ENCODE results near the gene HIKESHI.
"Not testable (repeated sequence)": the region's sequence is repeated elsewhere in the genome, so short reads cannot be mapped to it uniquely, and the experiment has no call there.

The HIKESHI gene

GRCh38 chr11:86292912-86293616, 9.0 kb upstream of the HIKESHI start:
- no peak for DNase-seq (ENCODE audit: low spot score)

DNA sequence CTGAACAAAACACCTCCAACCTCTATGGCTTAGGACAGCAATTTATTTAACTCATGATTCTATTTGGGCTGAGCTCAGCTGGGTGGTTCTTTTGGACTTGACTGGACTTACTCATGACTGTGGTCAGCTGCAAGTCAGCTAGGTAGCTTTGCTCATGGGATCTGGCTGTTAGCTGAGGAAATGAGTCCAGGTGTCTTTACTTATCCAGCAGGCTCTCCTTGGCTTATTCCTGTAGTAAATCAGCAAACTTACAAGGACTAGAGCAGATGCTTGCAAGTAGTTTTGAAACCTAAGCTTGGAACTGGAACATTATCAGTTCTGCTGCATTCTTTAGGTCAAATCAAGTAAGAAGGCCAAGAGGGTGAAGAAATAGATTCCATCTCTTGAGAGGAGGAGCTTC, 8.0 kb upstream of the HIKESHI start:
- DNase-seq (ENCODE audit: low spot score), result no peak

- DNase-seq (ENCODE audit: low spot score), result no peak
Observed at GRCh38 chr11:86301742-86302091, 323 bp upstream of the HIKESHI start.

DNA sequence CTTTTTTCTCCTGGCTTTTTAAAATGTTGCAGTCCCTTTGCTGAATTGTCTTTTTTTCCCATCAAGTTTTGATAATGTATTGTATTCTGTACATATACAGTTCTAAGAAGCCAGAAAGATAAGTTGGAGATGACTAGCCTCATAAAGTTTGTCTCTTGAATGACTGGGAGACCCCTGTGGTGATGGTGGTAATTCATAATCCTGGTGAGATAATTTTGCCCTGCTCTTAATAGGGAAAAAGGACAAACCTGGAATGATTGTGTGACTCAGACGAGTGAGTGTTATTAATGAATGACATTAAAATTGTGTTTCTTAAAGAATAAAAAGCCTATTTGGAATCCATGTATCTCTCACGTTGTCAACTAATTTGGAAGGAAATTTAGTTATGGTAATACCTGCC, 1.2 kb downstream of the HIKESHI start:
- no peak for DNase-seq (ENCODE audit: low spot score)

DNA sequence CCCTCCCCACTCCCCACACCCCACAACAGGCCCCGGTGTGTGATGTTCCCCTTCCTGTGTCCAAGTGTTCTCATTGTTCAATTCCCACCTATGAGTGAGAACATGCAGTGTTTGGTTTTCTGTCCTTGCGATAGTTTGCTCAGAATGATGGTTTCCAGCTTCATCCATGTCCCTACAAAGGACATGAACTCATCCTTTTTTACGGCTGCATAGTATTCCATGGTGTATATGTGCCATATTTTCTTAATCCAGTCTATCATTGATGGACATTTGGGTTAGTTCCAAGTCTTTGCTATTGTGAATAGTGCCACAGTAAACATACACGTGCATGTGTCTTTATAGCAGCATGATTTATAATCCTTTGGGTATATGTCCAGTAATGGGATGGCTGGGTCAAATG, 6.7 kb downstream of the HIKESHI start:
- not testable (repeated sequence) for DNase-seq (ENCODE audit: low spot score)

- no peak for DNase-seq (ENCODE audit: low spot score)
Observed at GRCh38 chr11:86313793-86314192, 11.8 kb downstream of the HIKESHI start.

- no peak for DNase-seq (ENCODE audit: low spot score)
Observed at GRCh38 chr11:86314636-86315035, 12.6 kb downstream of the HIKESHI start.

DNA sequence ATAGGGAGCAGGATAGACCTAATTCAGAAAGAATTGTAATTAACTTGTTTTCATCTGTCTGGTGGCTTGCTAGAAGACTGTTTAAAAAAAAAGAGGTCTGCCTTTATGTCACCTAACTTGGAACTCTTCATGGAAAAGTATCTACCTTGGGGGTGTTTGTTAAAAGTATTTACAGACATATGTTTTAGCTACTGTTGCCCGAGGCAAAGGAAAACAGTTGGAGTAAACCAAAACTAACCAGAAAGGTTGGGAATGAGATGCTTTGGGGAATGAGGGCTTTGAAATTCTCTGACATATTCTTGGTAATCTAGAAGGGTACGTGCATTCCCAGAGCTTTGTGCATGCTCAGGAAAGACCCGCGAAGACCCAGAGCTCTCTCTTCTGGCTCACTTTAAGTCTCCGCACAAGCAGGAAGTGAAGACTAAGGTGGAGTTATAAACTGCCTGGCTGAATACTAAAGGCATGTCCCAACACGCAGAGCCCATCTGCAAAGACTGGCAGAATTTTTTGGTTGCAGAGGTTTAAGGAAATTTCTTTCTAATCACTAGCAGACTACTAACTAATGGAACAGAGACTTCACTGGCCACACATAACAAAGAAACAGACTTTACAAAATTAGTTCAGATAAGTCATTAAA, 33.2 kb downstream of the HIKESHI start:
- DNase-seq (ENCODE audit: low spot score), result no peak

DNA sequence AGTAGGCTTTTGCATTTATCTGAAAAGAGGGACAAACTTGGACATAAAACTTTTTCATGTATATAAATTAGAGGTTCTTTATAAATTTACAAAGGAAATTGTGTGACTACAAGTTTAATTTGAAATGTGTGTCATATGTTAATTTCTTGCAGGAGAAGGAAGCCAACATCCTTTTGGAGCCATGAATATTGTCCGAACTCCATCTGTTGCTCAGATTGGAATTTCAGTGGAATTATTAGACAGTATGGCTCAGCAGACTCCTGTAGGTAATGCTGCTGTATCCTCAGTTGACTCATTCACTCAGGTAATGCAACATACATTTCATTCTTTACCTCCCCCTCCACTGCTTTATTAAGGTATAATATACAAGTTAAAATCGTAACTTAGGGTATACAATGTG, 35.2 kb downstream of the HIKESHI start:
- no peak for DNase-seq (ENCODE audit: low spot score)

DNA sequence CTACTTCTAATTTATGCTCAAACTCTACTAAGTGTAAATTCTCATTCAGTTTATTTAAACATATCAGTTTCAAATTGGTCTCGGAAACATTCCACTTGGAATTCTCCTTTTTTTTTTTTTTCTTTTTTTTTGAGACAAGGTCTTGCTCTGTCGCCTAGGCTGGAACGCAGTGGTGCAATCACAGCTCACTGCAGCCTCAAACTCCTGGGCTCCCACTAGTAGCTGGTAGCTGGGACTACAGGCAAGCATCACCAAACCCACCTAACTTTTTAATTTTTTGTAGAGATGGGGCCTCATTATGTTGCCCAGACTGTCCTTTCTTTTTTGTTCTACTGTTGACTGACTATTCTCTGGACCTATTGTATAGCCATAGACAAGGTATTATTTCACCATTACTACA, 39.3 kb downstream of the HIKESHI start:
- no peak for DNase-seq (ENCODE audit: low spot score)

GRCh38 chr11:86346513-86346912, 44.5 kb downstream of the HIKESHI start:
- no peak for DNase-seq (ENCODE audit: low spot score)

DNA sequence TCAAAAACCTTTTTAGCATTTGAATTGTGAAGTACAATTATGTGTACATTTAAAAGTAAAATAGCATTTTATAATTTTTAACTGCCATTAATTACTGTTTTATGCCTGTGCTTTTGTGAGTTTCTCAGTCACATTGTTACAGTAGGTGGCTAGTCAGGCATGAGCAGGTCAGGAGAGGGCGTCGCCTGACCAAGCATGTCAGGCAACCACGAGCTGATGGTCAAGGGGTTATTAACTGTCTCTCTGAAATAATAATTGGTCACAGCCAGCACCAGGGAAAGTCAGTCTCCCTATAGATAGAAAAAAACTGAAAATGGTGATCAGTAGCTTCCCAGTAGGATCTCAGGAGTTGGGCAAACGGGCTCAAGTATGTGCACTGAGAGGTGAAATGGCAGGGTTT, 53.2 kb downstream of the HIKESHI start:
- DNase-seq (ENCODE audit: low spot score), result no peak

- not testable (repeated sequence) for DNase-seq (ENCODE audit: low spot score)
Observed at GRCh38 chr11:86357412-86357811, 55.4 kb downstream of the HIKESHI start.

DNA sequence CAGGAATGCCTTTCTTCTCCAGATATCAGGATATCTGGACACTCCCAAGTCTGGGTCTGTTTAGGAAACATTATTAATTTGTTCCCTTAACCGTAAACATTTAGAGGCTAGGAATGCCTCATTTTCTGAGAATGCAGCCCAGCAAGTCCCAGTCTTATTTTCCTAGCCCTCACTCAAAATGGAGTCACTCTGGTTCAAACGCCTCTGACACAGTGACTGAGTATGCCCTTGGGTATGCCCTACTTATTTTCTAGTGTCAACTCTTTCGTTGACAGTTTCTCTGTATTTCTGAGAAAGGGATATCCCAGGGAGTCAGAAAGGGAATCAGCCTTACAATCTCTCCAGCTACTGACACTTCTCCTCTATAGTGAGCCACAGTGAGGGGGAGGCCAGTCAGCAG, 56.7 kb downstream of the HIKESHI start:
- DNase-seq (ENCODE audit: low spot score), result no peak

GRCh38 chr11:86360775-86361395, 58.8 kb downstream of the HIKESHI start:
- no peak for DNase-seq (ENCODE audit: low spot score)

GRCh38 chr11:86363424-86363823, 61.4 kb downstream of the HIKESHI start:
- no peak for DNase-seq (ENCODE audit: low spot score)

DNA sequence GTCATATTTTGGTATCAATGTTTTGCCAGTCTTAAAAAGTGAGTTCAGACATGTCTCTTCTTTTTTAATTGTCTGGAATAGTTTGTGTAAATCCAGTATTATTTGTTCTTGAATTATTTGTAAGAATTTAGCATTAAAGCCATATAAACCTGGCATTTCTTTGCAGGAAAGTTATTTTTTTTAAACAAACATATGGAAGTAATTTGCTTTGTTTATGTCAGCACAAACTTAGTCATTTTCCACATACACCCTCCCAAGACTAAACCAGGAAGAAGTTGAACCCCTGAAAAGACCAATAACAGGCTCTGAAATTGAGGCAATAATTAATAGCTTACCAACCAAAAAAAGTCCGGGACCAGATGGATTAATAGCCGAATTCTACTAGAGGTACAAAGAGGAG, 63.5 kb downstream of the HIKESHI start:
- DNase-seq (ENCODE audit: low spot score), result no peak

DNA sequence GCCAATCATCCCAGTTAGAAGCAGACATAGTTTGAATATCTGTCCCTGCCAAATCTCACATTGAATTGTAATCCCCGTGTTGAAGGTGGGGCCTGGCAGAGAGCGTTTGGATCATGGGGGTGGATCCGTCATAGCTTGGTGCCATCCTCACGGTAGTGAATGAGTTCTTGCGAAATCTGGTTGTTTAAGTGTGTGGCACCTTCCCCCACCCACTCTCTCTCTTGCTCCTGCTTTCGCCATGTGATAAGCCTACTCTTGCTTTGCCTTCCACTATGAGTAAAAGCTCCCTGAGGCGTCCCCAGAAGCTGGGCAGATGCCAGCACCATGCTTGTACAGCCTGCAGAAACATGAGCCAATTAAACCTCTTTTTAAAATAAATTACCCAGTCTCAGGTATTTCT, 67.6 kb downstream of the HIKESHI start:
- no peak for DNase-seq (ENCODE audit: low spot score)

DNA sequence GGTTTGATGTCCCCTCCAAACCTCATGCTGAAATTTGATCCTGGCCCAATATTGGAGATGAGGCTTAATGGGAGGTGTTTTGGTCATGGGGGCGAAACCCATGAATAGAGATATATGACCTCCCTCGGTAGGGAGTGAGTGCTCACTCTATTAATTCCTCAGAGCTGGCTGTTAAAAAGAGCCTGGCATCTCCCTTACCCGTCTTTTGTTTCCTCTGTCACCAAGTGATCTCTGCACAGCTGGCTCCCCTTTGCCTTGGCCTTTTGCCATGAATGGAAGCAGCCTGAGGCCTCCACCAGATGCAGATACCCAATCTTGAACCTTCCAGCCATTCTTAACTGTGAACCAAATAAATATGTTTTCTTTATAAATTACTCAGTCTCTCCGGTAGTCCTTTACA, 68.1 kb downstream of the HIKESHI start:
- no peak for DNase-seq (ENCODE audit: low spot score)

- no peak for DNase-seq (ENCODE audit: low spot score)
Observed at GRCh38 chr11:86370922-86371594, 69.0 kb downstream of the HIKESHI start.

- no peak for DNase-seq (ENCODE audit: low spot score)
Observed at GRCh38 chr11:86372041-86372440, 70.0 kb downstream of the HIKESHI start.

- DNase-seq (ENCODE audit: low spot score), result no peak
Observed at GRCh38 chr11:86372586-86372985, 70.5 kb downstream of the HIKESHI start.

DNA sequence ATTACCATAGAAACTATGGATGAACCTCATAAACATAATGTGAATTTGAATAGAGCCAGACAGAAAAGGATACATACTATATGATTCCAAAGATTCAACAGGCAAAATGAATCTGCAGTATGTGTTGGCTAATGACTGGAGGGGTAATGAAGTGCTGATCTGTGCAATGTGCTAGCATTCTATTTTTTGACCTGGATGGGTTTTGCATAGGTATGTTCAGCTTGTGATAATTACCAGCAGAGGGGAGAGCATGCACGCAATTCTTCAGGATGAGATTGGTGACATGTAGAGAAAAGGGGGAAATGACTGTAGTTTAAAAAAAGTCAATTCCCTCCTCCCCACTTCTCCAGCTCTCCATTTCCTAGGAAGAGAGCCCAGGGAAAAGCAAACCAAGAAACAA, 72.0 kb downstream of the HIKESHI start:
- no peak for DNase-seq (ENCODE audit: low spot score)

Measured in globus pallidus (tissue), 1 donor.